HCT116 (cell line): Measurements from ENCODE around the gene DGKG. TPM values are rescaled to one million over a fixed set of nuclear protein-coding genes. Genes with fewer than 3 reads are reported as not detected.

ENCODE experiments used
- ATAC-seq: fragments of 200-7000 bp; cut with Tn5 transposase; 2 replicates; pipeline ENCODE4 v1.9.1; 2020; ENCODE audit warnings: mild to moderate bottlenecking, moderate library complexity
- BruUV-seq: library from RNA; stranded (reverse); fragments of 400-500 nt; replicated peaks from 2 replicates; lab custom pipeline; 2021; lab: Mats Ljungman, UMichigan
- CTCF ChIA-PET: fragments of 300-600 bp; sonication (Branson Sonifier 250); formaldehyde crosslinking; loops from one replicate; lab custom pipeline; 2021; ENCODE audit warnings: antibody characterized with exemption; lab: Charles Lee
- POLR2A ChIA-PET: fragments of 300-600, 350-600 bp; sonication (Branson Sonifier 250); formaldehyde crosslinking; loops from one replicate; lab custom pipeline; 2021; ENCODE audit warnings: antibody characterized with exemption; lab: Charles Lee
- RAD21 ChIA-PET, 2 experiments: fragments of 300-600 bp; sonication (Branson Sonifier 250); formaldehyde crosslinking; loops; one replicate each; lab custom pipeline; 2023; ENCODE audit warnings: low total read pairs in 2 of 2; ENCODE audit not compliant: uncharacterized antibody in 2 of 2, unreplicated experiment in 2 of 2, low non-redundant PET in 1 of 2; lab: Charles Lee
- DNase-seq: peaks from one replicate; pipeline ENCODE4 v3.0.0-alpha.2; 2010; ENCODE audit warnings: low read depth, low spot score
- H2AFZ ChIP-seq: fragments of 200-600 bp; shearing (Covaris generic), sonication (generic); 2 replicates; pipeline ENCODE4 v1.6.1; 2017; ENCODE audit warnings: low read depth, mixed run types, mixed read lengths, antibody characterized with exemption, low read length; ENCODE audit not compliant: poor library complexity, severe bottlenecking
- H3K27ac ChIP-seq: 2 replicates; pipeline ENCODE4 v1.5.1; 2012; ENCODE audit warnings: low read depth, low read length
- H3K27me3 ChIP-seq: fragments of 200-600 bp; sonication (generic); 2 replicates; pipeline ENCODE4 v1.6.1; 2016; ENCODE audit warnings: mixed run types, low read length, mixed read lengths; ENCODE audit not compliant: insufficient read depth
- H3K36me3 ChIP-seq, 2 experiments: fragments of 200-500 bp in 1 of 2; fragments of 200-600 bp in 1 of 2; sonication (Bioruptor generic) in 1 of 2; sonication (generic) in 1 of 2; 2 replicates each; pipeline versions ENCODE4 v1.5.1 to v1.6.1; 2014 to 2016; ENCODE audit warnings: low read length in 2 of 2, inconsistent platforms in 1 of 2, mixed read lengths in 1 of 2, mixed run types in 1 of 2; ENCODE audit not compliant: insufficient read depth in 2 of 2, control insufficient read depth in 1 of 2
- H3K4me1 ChIP-seq, 2 experiments: fragments of 200-600 bp in 1 of 2; sonication (generic) in 1 of 2; 2 replicates each; pipeline versions ENCODE4 v1.5.1 to v1.6.1; 2012 to 2017; ENCODE audit warnings: low read length in 2 of 2, inconsistent platforms in 1 of 2, mild to moderate bottlenecking in 1 of 2, mixed read lengths in 1 of 2, mixed run types in 1 of 2, moderate library complexity in 1 of 2; ENCODE audit not compliant: insufficient read depth in 2 of 2, control insufficient read depth in 1 of 2
- H3K4me2 ChIP-seq: fragments of 200-600 bp; sonication (generic); 2 replicates; pipeline ENCODE4 v1.6.1; 2017; ENCODE audit warnings: mixed run types, low read length, mixed read lengths
- H3K4me3 ChIP-seq, 2 experiments: fragments of 200-600 bp in 1 of 2; sonication (generic) in 1 of 2; replicated peaks in 1 of 2; 2 replicates each; pipeline ENCODE4 v1.5.1; 2011 to 2016; ENCODE audit warnings: low read length in 2 of 2, control low read depth in 1 of 2, low read depth in 1 of 2, mild to moderate bottlenecking in 1 of 2, mixed read lengths in 1 of 2, mixed run types in 1 of 2
- H3K79me2 ChIP-seq: fragments of 200-600 bp; sonication (generic); 2 replicates; pipeline ENCODE4 v1.6.1; 2017; ENCODE audit warnings: mild to moderate bottlenecking, mixed run types, low read length, moderate library complexity, mixed read lengths; ENCODE audit not compliant: insufficient read depth
- H3K9ac ChIP-seq: fragments of 200-600 bp; sonication (generic); 2 replicates; pipeline ENCODE4 v1.6.1; 2016; ENCODE audit warnings: low read length, mixed read lengths
- H3K9me2 ChIP-seq: fragments of 200-600 bp; sonication (generic), shearing (Covaris generic); 2 replicates; pipeline ENCODE4 v1.6.1; 2017; ENCODE audit warnings: mixed run types, mild to moderate bottlenecking, moderate library complexity; ENCODE audit not compliant: insufficient read depth
- H3K9me3 ChIP-seq, 2 experiments: fragments of 200-500 bp in 1 of 2; fragments of 200-600 bp in 1 of 2; sonication (Bioruptor generic) in 1 of 2; sonication (generic) in 1 of 2; 2 replicates each; pipeline ENCODE4 v1.6.1; 2014 to 2017; ENCODE audit warnings: low read length in 2 of 2, mixed read lengths in 2 of 2, inconsistent platforms in 1 of 2, low read depth in 1 of 2, mild to moderate bottlenecking in 1 of 2, mixed run types in 1 of 2, moderate library complexity in 1 of 2; ENCODE audit not compliant: control insufficient read depth in 1 of 2, insufficient read depth in 1 of 2
- H4K20me1 ChIP-seq: fragments of 200-600 bp; sonication (generic), shearing (Covaris generic); 2 replicates; pipeline ENCODE4 v1.6.1; 2017; ENCODE audit warnings: mixed run types, mild to moderate bottlenecking, moderate library complexity; ENCODE audit not compliant: insufficient read depth
- ATF3 ChIP-seq: IDR thresholded peaks from 2 replicates; pipeline ENCODE4 v1.6.1; 2012
- CBX3 ChIP-seq: IDR thresholded peaks from 2 replicates; pipeline ENCODE4 v1.6.1; 2012; ENCODE audit warnings: low read depth
- CEBPB ChIP-seq: IDR thresholded peaks from 2 replicates; pipeline ENCODE4 v1.6.1; 2012; ENCODE audit warnings: low read depth
- CTCF ChIP-seq, 3 experiments: fragments of 200-600 bp in 1 of 3; sonication (generic) in 1 of 3; IDR thresholded peaks in 2 of 3; conservative IDR thresholded peaks in 1 of 3; 2 replicates each; pipeline ENCODE4 v1.5.1; 2012 to 2017; ENCODE audit warnings: low read depth in 2 of 3, low read length in 2 of 3, antibody characterized with exemption in 1 of 3, borderline replicate concordance in 1 of 3, control low read depth in 1 of 3, mild to moderate bottlenecking in 1 of 3, mixed read lengths in 1 of 3, mixed run types in 1 of 3, moderate library complexity in 1 of 3; ENCODE audit not compliant: insufficient read depth in 1 of 3
- EGR1 ChIP-seq: IDR thresholded peaks from 2 replicates; pipeline ENCODE4 v1.6.1; 2012; ENCODE audit warnings: low read depth
- EZH2 ChIP-seq: fragments of 200-600 bp; sonication (generic); IDR thresholded peaks from 2 replicates; pipeline ENCODE4 v1.6.1; 2017; ENCODE audit warnings: antibody characterized with exemption, mixed run types
- EZH2phosphoT487 ChIP-seq: fragments of 200-600 bp; IDR thresholded peaks from 2 replicates; pipeline ENCODE4 v1.6.1; 2018; ENCODE audit warnings: antibody characterized with exemption, borderline replicate concordance
- JUND ChIP-seq: IDR thresholded peaks from 2 replicates; pipeline ENCODE4 v1.6.1; 2012
- RAD21 ChIP-seq: IDR thresholded peaks from 2 replicates; pipeline ENCODE4 v1.6.1; 2012; ENCODE audit warnings: low read depth, mild to moderate bottlenecking
- SIN3A ChIP-seq: IDR thresholded peaks from 2 replicates; pipeline ENCODE4 v1.6.1; 2012; ENCODE audit warnings: low read depth
- SP1 ChIP-seq: IDR thresholded peaks from 2 replicates; pipeline ENCODE4 v1.6.1; 2012; ENCODE audit warnings: low read depth
- TCF7L2 ChIP-seq: IDR thresholded peaks from 2 replicates; pipeline ENCODE4 v1.7.0; 2011; ENCODE audit warnings: borderline replicate concordance, inconsistent platforms; ENCODE audit not compliant: insufficient read depth, insufficient read length; ENCODE audit errors: extremely low read depth
- YY1 ChIP-seq: IDR thresholded peaks from 2 replicates; pipeline ENCODE4 v1.6.1; 2011; ENCODE audit warnings: low read length, low read depth, moderate library complexity, mild to moderate bottlenecking; ENCODE audit not compliant: insufficient replicate concordance; ENCODE audit errors: extremely low read depth
- ZBTB33 ChIP-seq: IDR thresholded peaks from 2 replicates; pipeline ENCODE4 v1.6.1; 2011; ENCODE audit warnings: mild to moderate bottlenecking, low read length, moderate library complexity; ENCODE audit not compliant: insufficient replicate concordance; ENCODE audit errors: extremely low read depth
- ZNF274 ChIP-seq: fragments of 200-500 bp; sonication (Bioruptor generic); IDR thresholded peaks from 2 replicates; pipeline ENCODE4 v1.6.1; 2014; ENCODE audit warnings: mild to moderate bottlenecking, low read depth, low read length, inconsistent platforms
- intact Hi-C: fragments of 100-400 bp; cut with micrococcal nuclease; formaldehyde crosslinking; loops from 2 replicates; pipeline ENCODE4 v1.10.0; 2022
- total RNA-seq: library from RNA; stranded (reverse); gene quantifications from one replicate; pipeline ENCODE4 v1.2.1, GENCODE V29; 2021; ENCODE audit not compliant: unreplicated experiment

The DGKG gene
- total RNA-seq, 1 experiment from 2014 or later = 4.8 TPM

- Histone ChIP-seq H3K9me3 (no peaks in the 10 kb centered on the region), H3K9ac (no peak overlapping the region), H3K4me1 (no peaks in the 10 kb centered on the region), H3K27me3 (0 out of 2 replicates have a peak, but pooled peaks cover 11% of the 10 kb centered on the region), H3K36me3 (no peaks in the 10 kb centered on the region), H3K4me2 (no peak overlapping the region), H4K20me1 (no peaks in the 10 kb centered on the region), H2AFZ (no peak overlapping the region), H3K4me3 (no peak overlapping the region), H3K27ac (no peak overlapping the region), H3K79me2 (no peaks in the 10 kb centered on the region), H3K9me2 (no peaks in the 10 kb centered on the region)
- ChIA-PET RAD21 (no interaction called here), POLR2A (no interaction called here), CTCF (no interaction called here)
- intact Hi-C loops = no loop called here
- ATAC-seq (no peak), DNase-seq (no peak)
- TF ChIP-seq TCF7L2 = no peak
- no TSS peak for BruUV-seq
Measured at GRCh38 chr3:186400026-186400425, 38.0 kb upstream of the DGKG start.

- Histone ChIP-seq H3K9me2 (no peaks in the 10 kb centered on the region), H3K27ac (no peak overlapping the region), H3K4me2 (no peak overlapping the region), H3K9me3 (no peaks in the 10 kb centered on the region), H3K4me1 (no peaks in the 10 kb centered on the region), H3K36me3 (no peaks in the 10 kb centered on the region), H3K4me3 (no peak overlapping the region), H3K9ac (no peak overlapping the region), H3K27me3 (0 out of 2 replicates have a peak, but pooled peaks cover 3% of the 10 kb centered on the region), H3K79me2 (no peaks in the 10 kb centered on the region), H2AFZ (no peak overlapping the region), H4K20me1 (no peaks in the 10 kb centered on the region)
- RAD21 ChIA-PET = no interaction called here
- no TSS peak for BruUV-seq
- intact Hi-C loops = no loop called here
- CTCF ChIA-PET = no interaction called here
- POLR2A ChIA-PET = no interaction called here
- DNase-seq = no peak
- ATAC-seq = no peak
- TF ChIP-seq JUND = no peak
- no peak for TF ChIP-seq ZBTB33
- no peak for TF ChIP-seq CTCF (IDR thresholded peaks at IDR 0.05 in 2 of 3, conservative IDR thresholded peaks at IDR 0.05 in 1 of 3; ENCODE audit: borderline replicate concordance in 1 of 3, insufficient read depth in 1 of 3, low read depth in 2 of 3, low read length in 2 of 3)
- no peak for TF ChIP-seq YY1
- TF ChIP-seq SIN3A = no peak
- no peak for TF ChIP-seq EGR1
- no peak for TF ChIP-seq ZNF274
- no peak for TF ChIP-seq RAD21
- no peak for TF ChIP-seq TCF7L2
- TF ChIP-seq CBX3 = no peak
- TF ChIP-seq ATF3 = no peak
- no peak for TF ChIP-seq CEBPB
- no peak for TF ChIP-seq SP1
- TF ChIP-seq EZH2 = no peak
- no peak for TF ChIP-seq EZH2phosphoT487
Measured at GRCh38 chr3:186394566-186395217, 32.7 kb upstream of the DGKG start.
